H9 (cell line): ENCODE data around the gene PRR36. TPM values are rescaled to one million over a fixed set of nuclear protein-coding genes. Genes with fewer than 3 reads are reported as not detected.
A peak's percentile ranks its signal among the peaks of the same experiment; 100 is the strongest.

Experiments used
- DNase-seq: peaks from one replicate; pipeline ENCODE4 v3.0.0-alpha.2; 2017
- H2AFZ ChIP-seq: one replicate; pipeline ENCODE4 v1.6.1; 2013; ENCODE audit warnings: mild to moderate bottlenecking, low read length, control low read depth, moderate library complexity
- H2AK5ac ChIP-seq: 2 replicates; pipeline ENCODE4 v1.6.1; 2013; ENCODE audit warnings: low read length, control low read depth, mixed read lengths; ENCODE audit not compliant: insufficient read length
- H2BK120ac ChIP-seq: one replicate; pipeline ENCODE4 v1.6.1; 2013; ENCODE audit warnings: low read depth, mild to moderate bottlenecking, low read length, control low read depth, inconsistent platforms; ENCODE audit not compliant: poor library complexity, severe bottlenecking
- H2BK12ac ChIP-seq: 2 replicates; pipeline ENCODE4 v1.6.1; 2013; ENCODE audit warnings: low read length, control low read depth, mixed read lengths, low read depth; ENCODE audit not compliant: insufficient read length
- H2BK15ac ChIP-seq: 2 replicates; pipeline ENCODE4 v1.6.1; 2013; ENCODE audit warnings: low read depth, low read length, control low read depth
- H2BK20ac ChIP-seq: one replicate; pipeline ENCODE4 v1.6.1; 2013; ENCODE audit warnings: low read depth, mild to moderate bottlenecking, low read length, control low read depth, inconsistent platforms; ENCODE audit not compliant: poor library complexity, severe bottlenecking
- H2BK5ac ChIP-seq: 2 replicates; pipeline ENCODE4 v1.6.1; 2013; ENCODE audit warnings: low read length, control low read depth, mixed read lengths; ENCODE audit not compliant: insufficient read length
- H3K14ac ChIP-seq: 2 replicates; pipeline ENCODE4 v1.6.1; 2013; ENCODE audit warnings: low read length, control low read depth; ENCODE audit not compliant: insufficient read depth
- H3K18ac ChIP-seq: 2 replicates; pipeline ENCODE4 v1.6.1; 2013; ENCODE audit warnings: low read depth, mild to moderate bottlenecking, mixed read lengths, low read length, control low read depth; ENCODE audit not compliant: insufficient read length
- H3K23ac ChIP-seq: 2 replicates; pipeline ENCODE4 v1.6.1; 2013; ENCODE audit warnings: low read length, control low read depth, mixed read lengths, low read depth; ENCODE audit not compliant: insufficient read length
- H3K23me2 ChIP-seq: 2 replicates; pipeline ENCODE4 v1.6.1; 2013; ENCODE audit warnings: low read depth, mild to moderate bottlenecking, mixed read lengths, low read length, control low read depth; ENCODE audit not compliant: insufficient read length, poor library complexity, severe bottlenecking
- H3K27ac ChIP-seq: 2 replicates; pipeline ENCODE4 v1.5.1; 2013; ENCODE audit warnings: low read length, control low read depth, mixed read lengths, low read depth; ENCODE audit not compliant: insufficient read length
- H3K27me3 ChIP-seq: 2 replicates; pipeline ENCODE4 v1.6.1; 2013; ENCODE audit warnings: low read length, control low read depth, inconsistent platforms; ENCODE audit not compliant: insufficient read depth
- H3K4ac ChIP-seq: 2 replicates; pipeline ENCODE4 v1.6.1; 2013; ENCODE audit warnings: low read depth, mild to moderate bottlenecking, control low read depth, inconsistent platforms, low read length, moderate library complexity
- H3K4me1 ChIP-seq: 2 replicates; pipeline ENCODE4 v1.6.1; 2013; ENCODE audit warnings: low read length, control low read depth, inconsistent platforms; ENCODE audit not compliant: insufficient read depth
- H3K4me2 ChIP-seq: 2 replicates; pipeline ENCODE4 v1.6.1; 2013; ENCODE audit warnings: low read length, control low read depth, mixed read lengths; ENCODE audit not compliant: insufficient read length, insufficient read depth
- H3K56ac ChIP-seq: 2 replicates; pipeline ENCODE4 v1.6.1; 2013; ENCODE audit warnings: low read depth, mild to moderate bottlenecking, mixed read lengths, low read length, control low read depth; ENCODE audit not compliant: insufficient read length
- H3K79me1 ChIP-seq: 2 replicates; pipeline ENCODE4 v1.6.1; 2013; ENCODE audit warnings: low read depth, mild to moderate bottlenecking, moderate library complexity, low read length, control low read depth, inconsistent platforms; ENCODE audit not compliant: insufficient read depth, poor library complexity, severe bottlenecking
- H3K79me2 ChIP-seq: 2 replicates; pipeline ENCODE4 v1.6.1; 2013; ENCODE audit warnings: low read length, control low read depth, inconsistent platforms; ENCODE audit not compliant: insufficient read depth
- H3K9ac ChIP-seq: 2 replicates; pipeline ENCODE4 v1.6.1; 2013; ENCODE audit warnings: low read length, control low read depth, mixed read lengths; ENCODE audit not compliant: insufficient read length; ENCODE audit errors: extremely low read depth
- H3K9me3 ChIP-seq: one replicate; pipeline ENCODE4 v1.6.1; 2013; ENCODE audit warnings: low read depth, low read length, inconsistent platforms; ENCODE audit not compliant: control insufficient read depth
- H3T11ph ChIP-seq: one replicate; pipeline ENCODE4 v1.6.1; 2013; ENCODE audit warnings: mild to moderate bottlenecking, low read length, control low read depth, inconsistent platforms
- H4K20me1 ChIP-seq: one replicate; pipeline ENCODE4 v1.6.1; 2013; ENCODE audit not compliant: control insufficient read depth, insufficient read length, insufficient read depth
- H4K5ac ChIP-seq: 2 replicates; pipeline ENCODE4 v1.6.1; 2013; ENCODE audit warnings: low read depth, mild to moderate bottlenecking, mixed read lengths, low read length, control low read depth; ENCODE audit not compliant: insufficient read length
- H4K8ac ChIP-seq: replicated peaks from 2 replicates; pipeline ENCODE4 v1.6.1; 2013; ENCODE audit warnings: low read length, control low read depth, mixed read lengths, low read depth; ENCODE audit not compliant: insufficient read length
- H4K91ac ChIP-seq: 2 replicates; pipeline ENCODE4 v1.6.1; 2013; ENCODE audit warnings: low read depth, mild to moderate bottlenecking, moderate library complexity, mixed read lengths, low read length, control low read depth; ENCODE audit not compliant: insufficient read length
- H3K27ac Mint-ChIP-seq, 3 experiments: 2 replicates in 2 of 3; 3 replicates in 1 of 3; pipeline ENCODE4 v1.8.0; 2020 to 2021; ENCODE audit warnings: mixed read lengths in 3 of 3, mild to moderate bottlenecking in 1 of 3, moderate library complexity in 1 of 3
- H3K27me3 Mint-ChIP-seq: 2 replicates; pipeline ENCODE4 v1.8.0; 2021; ENCODE audit warnings: low read depth, mild to moderate bottlenecking, moderate library complexity, mixed read lengths
- H3K36me3 Mint-ChIP-seq, 3 experiments: 2 replicates in 2 of 3; 3 replicates in 1 of 3; pipeline ENCODE4 v1.8.0; 2020 to 2021; ENCODE audit warnings: low read depth in 3 of 3, mixed read lengths in 3 of 3; ENCODE audit not compliant: insufficient read depth in 1 of 3
- H3K4me1 Mint-ChIP-seq, 2 experiments: 2 replicates each; pipeline ENCODE4 v1.8.0; 2020; ENCODE audit warnings: mixed read lengths in 2 of 2
- H3K4me3 Mint-ChIP-seq, 2 experiments: 2 replicates in 1 of 2; 3 replicates in 1 of 2; pipeline ENCODE4 v1.8.0; 2020 to 2021; ENCODE audit warnings: mild to moderate bottlenecking in 2 of 2, mixed read lengths in 2 of 2, moderate library complexity in 1 of 2
- H3K9me3 Mint-ChIP-seq, 2 experiments: 2 replicates in 1 of 2; 3 replicates in 1 of 2; pipeline ENCODE4 v1.8.0; 2020; ENCODE audit warnings: mild to moderate bottlenecking in 2 of 2, mixed read lengths in 2 of 2, moderate library complexity in 1 of 2
- CTCF ChIP-seq: fragments of 200-600 bp; sonication (generic); conservative IDR thresholded peaks from 3 replicates; pipeline ENCODE4 v1.8.0; 2021; ENCODE audit warnings: antibody characterized with exemption, mild to moderate bottlenecking
- WGBS: extraction: QIAGEN DNeasy Blood & Tissue Kit; methylation state at CpG from one replicate; pipeline ENCODE4 v1.1.7; 2013; ENCODE audit warnings: missing lambda C conversion rate, low lambda C conversion rate, mixed read lengths; ENCODE audit not compliant: insufficient read length; ENCODE audit errors: extremely low coverage; 5-methylcytosine and 5-hydroxymethylcytosine counted together
- total RNA-seq: library from RNA; stranded (reverse); gene quantifications from 2 replicates; pipeline ENCODE4 v1.2.1, GENCODE V29; 2021

Gene PRR36
- total RNA-seq, 1 experiment from 2014 or later = 20.4 TPM

GRCh38 chr19:7888145-7888825, 14.1 kb upstream of the PRR36 start, which contains the start of gene LRRC8E:
TSS of gene LRRC8E (plus strand) at chr19:7888510. CDS start at chr19:7895604, 7,094 bp downstream.
- peaks cover 27% of the 10 kb centered on the region for H3K27me3 Mint-ChIP-seq
- H3K9ac ChIP-seq = no peak within 1 kb of the TSS

More at GRCh38 chr19:7888145-7888825, 14.1 kb upstream of the PRR36 start, which contains the start of gene LRRC8E:
- no peaks in the 10 kb centered on the region for H3K79me1 ChIP-seq
- H2BK120ac ChIP-seq = no peak within 1 kb of the TSS
- H3K4me2 ChIP-seq = peak within 1 kb of the TSS; percentile 82
- H3K4me1 Mint-ChIP-seq = peaks cover 4 to 11% of the 10 kb centered on the region in 2 experiments
- H3K56ac ChIP-seq = no peak within 1 kb of the TSS
- no peak within 1 kb of the TSS for H3K14ac ChIP-seq
- no peak within 1 kb of the TSS for H3K27ac Mint-ChIP-seq
- H4K8ac ChIP-seq = no peak within 1 kb of the TSS
- H3K23me2 ChIP-seq = peaks cover 3% of the 10 kb centered on the region
- H2AFZ ChIP-seq = no peak within 1 kb of the TSS
- H3K4me3 Mint-ChIP-seq = peak within 1 kb of the TSS; percentile 65 to 80
- H3T11ph ChIP-seq = no peak within 1 kb of the TSS
- no peaks in the 10 kb centered on the region for H3K27me3 ChIP-seq
- H2BK20ac ChIP-seq = no peak within 1 kb of the TSS
- no peak within 1 kb of the TSS for H2BK15ac ChIP-seq
- no peak within 1 kb of the TSS for H2AK5ac ChIP-seq
- H3K27ac ChIP-seq = no peak within 1 kb of the TSS
- no peaks in the 10 kb centered on the region for H3K36me3 Mint-ChIP-seq
- no peaks in the 10 kb centered on the region for H3K9me3 ChIP-seq
- H3K79me2 ChIP-seq = no peaks in the 10 kb centered on the region; the same call in 1 of the 2 replicates
- WGBS = no CpG with 5 or more reads among the region's 53 CpGs
- H3K4ac ChIP-seq = no peak within 1 kb of the TSS
- no peaks in the 10 kb centered on the region for H3K4me1 ChIP-seq
- no peak within 1 kb of the TSS for H2BK5ac ChIP-seq
- peak; percentile 89 for DNase-seq
- H2BK12ac ChIP-seq = peak within 1 kb of the TSS; percentile 7
- no peak within 1 kb of the TSS for H4K91ac ChIP-seq
- H3K23ac ChIP-seq = no peak within 1 kb of the TSS
- TF ChIP-seq CTCF = no peak
- peaks cover 1 to 3% of the 10 kb centered on the region in 2 experiments; a peak in 3 of 5 replicates for H3K9me3 Mint-ChIP-seq
- H4K20me1 ChIP-seq = no peaks in the 10 kb centered on the region
- H4K5ac ChIP-seq = no peak within 1 kb of the TSS
- no peak within 1 kb of the TSS for H3K18ac ChIP-seq
